ENCODE results near the gene ADCY6.

ADCY6 gene

GRCh38 chr12:48788854-48789775, at the start of gene ADCY6:
Gene ADCY6 (minus strand): TSS chr12:48789089. CDS start chr12:48783434, 5,655 bp downstream.
- peak; percentile 12 for DNase-seq

- no peak for DNase-seq
Observed at GRCh38 chr12:48838048-48838447, 49.2 kb upstream of the ADCY6 start.

DNA sequence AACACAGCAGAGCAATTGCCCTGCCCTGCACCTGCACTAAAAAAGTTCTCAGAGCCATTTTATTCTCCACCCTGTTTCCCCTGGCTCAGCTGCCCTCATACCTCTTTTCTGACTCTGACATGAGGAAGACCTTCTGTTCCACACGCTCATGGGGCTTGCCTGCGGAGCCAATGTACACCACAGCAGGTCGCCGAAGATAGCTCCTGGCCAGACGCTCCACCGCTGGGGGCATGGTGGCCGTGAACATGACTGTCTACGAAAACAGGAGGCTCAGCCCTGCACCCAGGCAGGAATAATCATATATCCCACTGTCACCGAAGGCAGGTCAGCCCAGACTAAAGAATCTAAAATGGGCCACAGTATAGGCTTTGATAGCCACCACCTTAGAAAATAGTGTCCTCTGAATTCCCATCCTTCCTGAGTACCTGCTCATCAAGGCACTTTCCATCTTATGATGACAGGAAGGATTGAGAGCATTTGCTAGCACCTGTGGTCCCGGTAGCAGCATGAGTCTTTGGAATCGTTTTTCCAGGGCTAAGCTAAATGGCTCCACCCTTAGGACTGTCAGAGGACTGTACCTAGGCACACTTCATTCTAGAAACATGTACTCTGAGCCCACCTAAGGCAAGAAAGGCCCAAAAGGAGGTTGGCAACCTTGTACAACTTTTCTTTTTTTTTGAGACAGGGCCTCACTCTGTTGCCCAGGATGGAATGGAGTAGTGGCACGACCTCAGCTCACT, 43.6 kb upstream of the ADCY6 start:
- no peak for DNase-seq

DNA sequence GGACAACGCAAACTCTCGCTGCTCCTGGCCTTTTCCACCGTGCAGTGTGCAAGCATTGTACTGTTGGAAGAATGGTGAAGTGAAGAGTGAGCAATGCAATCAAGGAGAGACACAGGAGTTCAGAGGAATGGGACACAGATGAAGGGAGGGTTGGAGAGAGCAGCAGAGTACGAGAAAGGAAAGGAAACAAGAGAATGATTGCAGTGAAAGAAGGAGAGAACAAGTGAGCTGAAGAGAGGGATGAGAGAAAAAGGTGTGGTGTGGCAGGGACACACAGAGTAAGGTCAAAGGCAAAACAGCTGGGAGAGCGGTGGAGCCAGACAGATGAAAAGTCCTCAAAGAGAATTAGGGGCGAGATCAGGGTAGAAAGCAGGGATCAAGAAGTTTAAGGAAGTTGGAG, 42.4 kb upstream of the ADCY6 start:
- no peak for DNase-seq

DNA sequence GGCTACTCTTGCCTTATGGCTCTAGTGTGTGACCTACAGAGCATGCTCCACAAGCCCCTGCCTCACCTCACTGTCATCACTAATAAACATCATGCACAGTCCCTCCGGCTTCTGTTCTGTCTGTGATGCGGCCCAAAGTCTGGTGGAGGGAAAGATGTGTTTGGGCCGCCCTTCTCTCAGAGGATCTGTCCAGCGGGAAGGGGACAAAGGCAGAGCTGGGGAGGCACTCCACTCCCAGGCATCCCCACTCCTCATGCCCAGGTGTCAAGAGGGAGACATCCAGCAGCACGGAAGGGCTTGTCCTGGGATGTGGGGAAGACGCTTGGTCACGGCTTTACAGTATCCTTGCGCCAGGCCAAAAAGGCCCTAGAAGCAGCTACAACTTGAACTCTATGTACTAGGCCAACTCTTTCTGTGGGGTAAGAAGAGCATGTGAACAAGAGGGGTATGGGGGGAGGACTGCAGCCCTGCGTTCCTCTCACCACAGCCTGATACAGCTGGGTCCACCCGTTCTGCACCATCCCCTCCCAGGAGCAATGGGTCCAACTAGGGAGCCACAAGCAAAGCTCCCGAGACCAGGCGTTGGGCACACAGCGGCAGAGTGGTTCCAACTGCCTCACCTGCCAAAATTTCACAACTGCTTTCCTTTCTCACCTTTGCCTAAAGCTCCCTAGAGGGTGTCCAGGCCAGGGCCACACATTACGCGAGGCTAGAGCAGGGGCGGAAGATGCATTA, 40.1 kb upstream of the ADCY6 start:
- DNase-seq: no peak

- no peak for DNase-seq
Observed at GRCh38 chr12:48828293-48828692, 39.4 kb upstream of the ADCY6 start.

GRCh38 chr12:48827513-48828096, 38.7 kb upstream of the ADCY6 start:
- no peak for DNase-seq

DNA sequence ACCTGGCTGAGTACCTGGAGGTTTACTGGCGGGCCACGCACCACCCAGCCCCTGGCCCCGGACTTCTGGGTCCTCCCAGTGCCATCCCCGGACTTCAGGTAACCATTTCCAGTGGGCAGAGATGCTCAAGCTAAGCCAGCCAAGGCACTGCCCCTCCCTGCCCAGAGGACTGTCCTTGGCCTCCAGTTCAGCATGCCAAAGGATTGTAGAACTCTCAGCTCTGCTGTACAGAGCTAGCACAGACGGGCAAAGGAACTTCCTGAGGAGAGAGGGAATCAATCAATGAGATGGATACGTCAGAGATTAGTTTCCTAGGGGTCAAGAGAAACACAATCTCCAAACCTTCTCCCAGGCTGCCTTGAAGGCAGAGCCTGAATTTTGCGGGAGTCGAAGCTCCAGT, 38.1 kb upstream of the ADCY6 start:
- no peak for DNase-seq

DNA sequence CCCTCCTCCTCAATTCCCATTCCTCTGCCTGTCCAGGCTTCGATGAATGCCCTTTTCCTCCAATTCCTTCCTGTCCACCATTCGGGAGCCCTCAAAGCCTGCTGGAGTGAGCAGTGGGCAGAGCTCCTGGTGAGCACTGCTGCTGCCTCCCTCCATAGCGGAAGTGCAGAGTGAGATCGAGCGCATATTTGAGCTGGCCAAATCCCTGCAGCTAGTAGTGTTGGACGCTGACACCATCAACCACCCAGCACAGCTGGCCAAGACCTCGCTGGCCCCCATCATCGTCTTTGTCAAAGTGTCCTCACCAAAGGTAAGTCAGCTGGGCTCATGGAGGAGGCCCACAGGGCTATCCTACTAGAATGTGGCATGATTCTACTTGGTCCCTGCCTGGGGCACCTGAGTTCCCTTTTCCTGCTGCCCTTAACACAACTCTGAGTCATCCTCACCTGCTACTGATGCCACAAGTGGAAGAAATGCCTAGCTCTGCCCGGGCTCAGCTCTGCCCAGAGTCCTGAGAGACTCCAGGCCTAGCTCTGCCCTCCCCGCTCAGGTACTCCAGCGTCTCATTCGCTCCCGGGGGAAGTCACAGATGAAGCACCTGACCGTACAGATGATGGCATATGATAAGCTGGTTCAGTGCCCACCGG, 37.4 kb upstream of the ADCY6 start:
- DNase-seq: no peak

GRCh38 chr12:48824905-48825304, 36.0 kb upstream of the ADCY6 start:
- DNase-seq: no peak

GRCh38 chr12:48824112-48824511, 35.2 kb upstream of the ADCY6 start:
- no peak for DNase-seq

DNA sequence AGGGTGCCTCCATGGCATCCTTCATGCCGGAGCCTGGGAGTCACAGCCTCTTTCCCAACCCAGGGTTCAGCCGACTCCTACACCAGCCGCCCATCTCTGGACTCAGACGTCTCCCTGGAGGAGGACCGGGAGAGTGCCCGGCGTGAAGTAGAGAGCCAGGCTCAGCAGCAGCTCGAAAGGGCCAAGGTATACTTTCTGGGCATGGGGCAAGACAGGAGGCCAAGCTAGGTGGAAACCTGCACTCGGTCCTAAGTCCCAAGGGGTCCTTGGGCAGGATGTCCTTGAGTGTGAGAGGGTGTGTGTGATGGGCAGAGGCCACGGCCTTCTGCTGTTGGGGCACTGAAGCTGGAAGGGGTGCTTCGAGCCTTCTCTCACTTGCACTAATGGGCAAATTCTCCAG, 34.4 kb upstream of the ADCY6 start:
- DNase-seq: no peak

DNA sequence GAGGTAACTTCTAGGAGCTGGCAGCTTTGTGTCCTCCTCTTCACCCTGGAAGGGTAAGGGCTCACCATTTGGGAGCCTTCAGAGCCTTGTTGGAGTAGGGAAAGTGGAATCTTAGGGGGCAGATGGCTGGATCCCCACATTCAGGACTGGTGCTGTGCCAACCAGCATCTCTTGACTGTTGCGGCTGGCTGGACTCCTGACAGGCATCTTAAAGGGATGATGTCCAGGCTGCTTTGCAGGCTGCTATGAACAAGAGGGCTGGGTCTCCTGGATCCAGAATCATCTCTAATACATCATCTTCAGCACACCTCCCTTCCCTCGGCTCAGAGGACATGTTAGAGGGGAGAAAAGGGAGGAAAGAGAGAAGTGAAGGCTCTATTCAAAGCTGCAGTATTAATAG, 33.8 kb upstream of the ADCY6 start:
- DNase-seq: no peak

DNA sequence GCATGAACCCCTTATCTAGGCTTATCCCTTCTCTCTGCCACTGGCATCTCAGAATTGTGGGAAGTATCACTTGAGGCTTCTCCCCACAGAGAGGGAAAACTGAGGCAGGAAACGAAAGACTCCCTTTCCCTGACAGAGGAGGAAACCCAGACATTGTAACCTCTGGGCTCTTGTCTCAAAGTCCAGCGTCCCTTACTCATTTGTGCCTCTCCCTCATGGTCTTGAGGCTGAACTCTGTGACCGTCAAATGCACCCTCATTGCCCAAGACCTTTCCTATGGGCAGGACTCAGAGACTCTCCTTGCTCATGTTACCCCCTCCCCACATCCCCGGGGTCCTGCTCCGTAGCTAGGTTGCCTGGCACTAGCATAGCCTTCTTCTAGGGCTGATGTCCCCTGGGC, 33.2 kb upstream of the ADCY6 start:
- no peak for DNase-seq

- no peak for DNase-seq
Observed at GRCh38 chr12:48819986-48820725, 31.3 kb upstream of the ADCY6 start.

DNA sequence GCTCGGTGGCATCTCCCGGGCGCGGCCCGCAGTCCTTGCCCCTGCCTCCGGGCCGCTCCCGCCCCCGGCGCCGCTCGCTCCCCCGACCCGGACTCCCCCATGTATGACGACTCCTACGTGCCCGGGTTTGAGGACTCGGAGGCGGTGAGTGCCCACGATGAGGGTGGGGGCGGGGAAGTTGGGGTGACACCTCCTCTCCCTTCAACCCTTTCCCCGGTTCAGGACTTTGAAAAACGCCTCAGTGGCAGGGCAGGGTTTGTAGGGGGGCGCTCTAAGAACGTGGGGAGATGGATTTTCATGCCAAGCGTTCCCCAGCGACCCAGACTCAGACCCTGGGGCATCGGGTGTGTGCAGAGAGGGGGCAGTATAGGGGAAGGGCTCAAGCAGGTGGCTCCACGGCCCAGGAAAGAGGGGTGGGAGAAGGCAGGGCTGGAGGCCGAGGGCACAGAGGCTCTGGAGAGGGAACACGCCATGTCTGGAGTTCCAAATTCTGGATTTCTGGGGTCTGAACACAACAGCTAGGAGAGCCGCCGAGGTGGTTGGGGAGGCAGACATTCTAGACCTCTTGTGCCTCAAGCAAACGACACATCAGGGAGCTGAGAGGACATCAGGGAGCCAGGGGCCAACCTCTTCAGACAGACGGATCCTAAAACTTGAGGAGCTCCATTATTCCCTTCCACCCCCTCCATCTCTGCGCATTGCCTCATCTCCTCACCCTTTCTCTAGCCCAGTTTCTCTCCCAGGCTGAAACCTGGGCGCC, 30.1 kb upstream of the ADCY6 start:
- DNase-seq: peak; percentile 16

DNA sequence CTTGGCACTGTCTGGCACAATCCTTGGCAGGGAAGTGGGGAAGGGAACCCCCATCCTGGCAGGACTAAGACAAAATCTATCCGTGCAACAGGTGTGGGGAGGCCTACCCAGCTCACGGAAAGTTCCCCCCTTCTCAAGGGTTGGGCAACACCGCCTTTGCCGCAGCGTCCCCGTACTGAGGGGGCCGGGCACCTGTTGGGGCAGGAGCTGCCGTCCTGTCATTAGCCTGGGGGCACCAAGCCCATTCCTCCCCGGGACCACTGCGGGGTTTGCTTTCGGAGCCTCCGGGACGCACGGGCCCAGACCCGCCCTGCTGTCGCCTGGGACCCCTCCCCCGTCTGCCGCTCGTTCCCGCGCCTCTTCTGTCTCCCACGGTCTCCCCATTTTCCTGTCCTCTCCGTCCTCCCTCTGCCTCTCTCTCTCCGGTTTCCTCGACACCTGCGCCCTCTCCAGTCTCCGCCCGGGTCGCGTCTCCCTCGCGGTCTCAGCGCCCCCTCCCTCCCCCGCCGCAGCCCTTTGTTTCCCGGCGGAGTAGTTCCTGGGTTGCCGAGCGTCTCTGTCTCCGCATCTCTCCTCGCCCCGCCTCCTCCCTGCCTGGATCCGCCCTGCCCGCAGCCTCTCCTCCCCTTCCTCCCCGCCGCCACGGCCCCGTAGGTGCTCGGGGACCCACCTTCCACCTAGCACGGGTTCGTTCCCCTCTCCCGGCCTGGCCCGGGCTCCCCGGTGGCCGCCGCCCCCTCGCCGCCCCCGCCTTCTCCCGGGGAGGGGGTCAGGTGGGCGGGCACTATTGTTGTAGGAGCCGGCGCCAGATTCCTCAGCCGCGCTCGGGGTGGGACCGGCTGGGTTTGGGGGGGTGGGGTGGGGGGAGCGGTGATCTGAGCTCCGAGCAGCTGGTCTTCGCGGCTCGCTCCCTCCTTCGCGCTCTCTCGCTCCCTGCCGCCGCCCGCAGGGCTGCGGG, 29.3 kb upstream of the ADCY6 start, which contains the start of gene CACNB3:
TSS of gene CACNB3 (plus strand) at position 624 of the 958 bp plus-strand sequence. CDS start 434 bp downstream, outside the sequence.
- DNase-seq: peak; percentile 75

DNA sequence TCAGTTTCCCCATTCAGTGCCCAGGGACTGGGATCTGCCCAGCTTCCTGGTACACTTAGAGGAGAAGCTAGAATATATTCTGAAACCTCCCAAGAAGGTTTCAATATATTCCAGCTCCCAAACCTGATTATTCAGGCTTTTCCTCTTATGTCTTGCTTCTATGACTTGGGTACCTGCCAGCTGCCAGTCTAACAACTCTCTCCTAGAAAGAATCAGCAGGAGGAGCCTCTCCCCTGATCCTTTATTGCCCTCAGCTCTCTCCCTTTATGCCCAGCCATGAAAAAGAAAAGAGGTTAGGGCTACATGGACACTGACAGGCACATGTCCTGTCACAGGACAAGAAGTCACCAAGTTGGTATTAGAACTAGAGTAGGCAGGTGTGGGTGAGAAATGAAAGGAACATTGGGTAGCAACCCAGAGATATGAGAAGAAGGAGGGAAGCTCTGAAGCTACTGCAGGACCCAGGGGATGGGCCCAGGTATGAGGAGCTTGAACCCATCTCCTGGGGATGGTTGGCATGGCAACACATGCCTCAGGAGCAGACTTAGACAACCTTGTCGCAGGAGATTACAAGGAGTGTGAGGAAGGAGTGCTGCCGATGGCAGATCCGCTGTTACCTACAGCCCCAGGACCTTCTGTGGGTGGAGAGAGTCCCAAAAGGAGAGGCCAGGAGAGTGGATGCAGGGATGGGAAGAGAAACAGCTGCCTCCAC, 27.4 kb upstream of the ADCY6 start:
- DNase-seq: no peak
